D721Med (cell line): ENCODE measurements around the gene RPGRIP1.

Source experiments
- DNase-seq: peaks from one replicate; pipeline ENCODE4 v3.0.0; 2011; ENCODE audit warnings: low spot score; ENCODE audit not compliant: insufficient read length
- FAIRE-seq: peaks from 2 replicates; lab custom pipeline; 2011; peaks lifted over from hg19 to GRCh38; lab: Jason Lieb, UNC
- CTCF ChIP-seq: IDR thresholded peaks from 2 replicates; pipeline ENCODE4 v1.5.1; 2012; ENCODE audit warnings: mild to moderate bottlenecking, control low read depth; ENCODE audit not compliant: insufficient read depth; ENCODE audit errors: missing control alignments

Gene RPGRIP1

DNA sequence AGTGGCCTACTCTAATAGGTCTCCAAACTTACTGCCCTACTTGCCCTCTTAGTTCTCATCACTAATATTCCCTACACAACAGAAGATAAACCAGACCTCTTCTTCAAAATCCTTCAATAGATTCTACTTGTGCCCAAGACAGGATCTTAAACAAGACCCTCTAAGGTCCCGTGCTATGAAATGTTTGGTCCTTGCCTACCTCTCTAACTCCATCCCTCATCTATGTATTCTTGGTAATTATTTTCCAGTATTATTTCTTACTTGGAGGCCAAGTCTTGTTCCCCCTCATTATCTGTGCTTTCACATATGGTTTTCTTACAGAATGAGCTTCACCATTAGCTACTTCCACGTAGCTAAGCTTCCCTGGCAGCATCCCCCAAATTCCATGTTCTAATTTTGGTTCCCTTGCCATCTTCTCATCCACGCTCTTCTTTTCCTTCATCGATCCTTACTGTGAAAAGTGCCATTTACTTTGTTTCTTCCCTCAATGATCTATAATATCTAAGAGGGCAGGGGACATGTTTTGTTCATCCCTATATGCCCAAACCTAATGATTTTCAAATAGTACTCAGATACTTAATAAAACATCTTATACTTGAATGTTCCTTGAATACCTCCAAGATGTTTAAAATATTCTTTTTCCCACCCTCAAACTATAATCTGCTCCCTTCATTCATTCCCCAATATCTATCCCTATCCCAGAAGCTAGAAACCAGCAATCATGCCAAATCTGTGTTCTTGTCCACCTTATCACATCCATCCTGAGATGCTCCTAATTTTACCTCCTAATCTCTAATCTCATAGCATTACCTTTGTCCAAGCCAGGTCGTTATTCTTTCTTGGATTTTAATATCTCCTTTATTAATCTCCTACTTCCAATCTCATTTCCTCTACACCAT lies 20.7 kb upstream of the RPGRIP1 start:
- DNase-seq (no peak), FAIRE-seq (no peak)
- TF ChIP-seq CTCF, result no peak

- no peak for TF ChIP-seq CTCF
- DNase-seq (no peak), FAIRE-seq (no peak)
Measured at GRCh38 chr14:21261824-21262223, 18.1 kb upstream of the RPGRIP1 start.

DNA sequence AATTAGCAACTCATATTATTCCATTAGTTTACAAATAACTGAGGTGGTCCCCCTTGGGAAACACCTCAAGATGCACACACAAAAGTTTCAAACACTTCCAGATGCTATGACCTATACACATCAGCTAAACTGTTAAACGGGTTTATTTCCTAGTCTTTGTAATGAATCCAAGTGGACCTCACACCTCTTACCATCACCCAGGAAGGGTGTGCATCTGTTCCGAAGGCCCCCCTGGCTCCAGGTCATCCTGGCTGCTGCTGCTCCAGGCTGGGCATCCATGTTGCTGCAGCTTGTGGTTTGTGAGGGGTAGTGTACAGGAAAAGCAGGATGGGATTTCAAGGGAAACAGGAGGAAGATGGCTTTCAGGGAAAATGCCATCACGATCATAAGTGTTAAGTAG lies 17.5 kb upstream of the RPGRIP1 start:
- DNase-seq, result no peak
- no peak for TF ChIP-seq CTCF
- FAIRE-seq, result no peak

DNA sequence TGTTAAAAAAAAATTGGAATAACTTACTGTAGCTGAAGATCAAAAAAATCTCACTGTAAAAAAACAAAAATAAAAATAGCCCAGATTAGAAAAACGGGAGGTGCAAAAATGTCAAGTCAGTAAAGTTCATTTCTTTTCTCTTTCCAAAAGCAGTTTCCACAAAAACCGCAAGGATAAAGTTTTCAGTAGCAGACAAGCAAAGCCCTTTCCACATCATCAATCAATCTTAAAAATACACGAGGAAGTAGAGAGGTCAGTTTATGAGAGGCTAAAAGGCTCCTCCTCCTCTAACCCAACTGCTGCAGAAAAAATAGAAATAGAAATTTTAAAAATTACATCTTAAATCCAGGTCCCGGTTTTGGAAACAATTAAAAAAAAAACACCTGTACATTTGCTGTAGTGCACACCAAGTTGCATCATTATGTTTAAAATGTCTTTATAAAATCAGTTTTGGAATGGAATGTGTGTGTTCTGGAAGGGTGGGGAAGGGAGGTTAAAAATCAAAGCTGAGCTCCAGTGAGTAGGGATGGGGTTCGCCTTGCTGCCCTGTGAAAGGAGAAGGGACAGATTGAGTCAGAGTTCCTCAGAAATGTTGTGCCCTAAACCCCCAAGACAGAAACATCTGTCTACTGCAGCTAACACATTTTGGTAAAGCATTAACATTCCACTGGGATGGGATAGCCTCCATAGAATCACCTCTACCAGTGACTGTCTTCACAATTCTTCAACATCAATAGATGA lies 16.4 kb upstream of the RPGRIP1 start:
- DNase-seq, result no peak
- FAIRE-seq, result no peak
- TF ChIP-seq CTCF, result no peak

DNA sequence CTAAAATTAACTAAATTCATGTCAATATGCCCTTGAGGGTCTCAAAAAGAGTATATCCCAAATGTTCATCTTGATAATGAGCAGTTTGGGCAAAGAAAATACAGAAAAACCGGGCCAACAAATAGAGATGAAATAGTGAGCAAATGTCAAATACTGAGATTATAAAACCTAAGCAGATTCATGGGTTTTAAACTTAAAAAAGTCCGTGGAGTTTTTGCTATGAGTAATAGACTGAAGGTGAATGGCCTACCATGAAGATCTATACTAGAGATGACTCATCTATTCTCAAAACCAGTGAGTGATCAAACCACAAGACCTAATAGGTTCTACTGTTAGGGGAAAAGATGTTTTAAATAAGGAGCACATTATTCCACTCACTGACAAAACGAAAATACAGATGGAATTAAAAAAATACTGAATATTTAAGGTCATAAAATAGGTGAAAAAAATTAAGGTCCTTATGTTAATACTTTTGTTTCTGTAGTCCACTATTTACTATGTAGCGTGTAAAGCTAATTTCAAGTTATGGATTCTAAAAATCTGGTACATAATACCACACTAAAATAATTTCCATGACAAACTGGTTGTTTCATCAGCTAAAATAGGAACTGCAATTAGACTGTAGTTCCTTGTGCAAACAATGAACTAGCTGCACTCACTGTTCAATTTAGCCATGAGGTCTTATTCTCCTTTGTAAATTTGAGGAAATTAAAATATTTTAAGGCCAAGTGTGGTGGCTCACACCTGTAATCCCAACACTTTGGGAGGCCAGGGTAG lies 15.7 kb upstream of the RPGRIP1 start:
- TF ChIP-seq CTCF, result no peak
- DNase-seq (no peak), FAIRE-seq (no peak)

GRCh38 chr14:21267431-21267845 lies 12.4 kb upstream of the RPGRIP1 start:
- no peak for TF ChIP-seq CTCF
- FAIRE-seq (no peak), DNase-seq (no peak)
